Right kidney (tissue), 1 donor: ENCODE data around the gene GOLIM4.

Experiments used
- DNase-seq: peaks from one replicate; pipeline ENCODE4 v3.0.0-alpha.2; 2016

Gene GOLIM4

DNA sequence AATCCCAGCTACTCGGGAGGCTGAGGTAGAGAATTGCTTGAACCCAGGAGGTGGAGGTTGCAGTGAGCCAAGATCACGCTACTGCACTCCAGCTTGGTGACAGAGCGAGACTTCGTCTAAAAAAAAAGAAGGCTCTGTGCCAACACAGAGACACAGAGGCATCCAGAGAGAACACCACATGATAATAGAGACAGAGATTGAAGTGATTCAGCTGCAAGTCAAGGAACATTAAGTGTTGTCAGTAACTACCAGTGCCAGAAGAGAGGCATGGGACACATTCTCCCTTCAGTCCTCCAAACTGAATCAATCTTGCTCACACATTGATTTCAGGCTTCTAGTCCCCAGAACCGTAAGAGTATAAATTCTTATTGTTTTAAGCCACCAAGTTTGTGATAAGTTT lies 97.5 kb downstream of the GOLIM4 start:
- DNase-seq = no peak

DNA sequence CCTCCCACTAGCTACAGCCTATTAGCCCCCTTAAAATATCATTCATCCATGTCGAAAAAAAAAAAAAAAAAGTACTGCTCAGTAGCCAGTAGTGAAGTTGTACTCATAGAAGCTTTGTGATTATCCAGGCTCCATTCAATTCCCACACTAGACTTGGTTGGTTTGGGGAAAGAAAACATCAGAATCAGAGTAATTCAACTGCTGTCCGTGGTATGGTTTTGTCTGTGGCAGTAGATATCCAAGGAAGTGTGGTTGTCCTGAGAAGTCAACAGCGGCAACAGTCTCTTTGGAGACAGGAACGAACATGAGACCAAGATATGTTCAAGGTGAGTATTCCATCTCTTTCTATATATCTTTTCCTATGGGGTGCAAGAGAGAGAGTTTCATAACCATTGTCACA lies 99.2 kb downstream of the GOLIM4 start:
- no peak for DNase-seq

- DNase-seq = no peak
Observed at GRCh38 chr3:167992381-167992780, 103.3 kb downstream of the GOLIM4 start.

DNA sequence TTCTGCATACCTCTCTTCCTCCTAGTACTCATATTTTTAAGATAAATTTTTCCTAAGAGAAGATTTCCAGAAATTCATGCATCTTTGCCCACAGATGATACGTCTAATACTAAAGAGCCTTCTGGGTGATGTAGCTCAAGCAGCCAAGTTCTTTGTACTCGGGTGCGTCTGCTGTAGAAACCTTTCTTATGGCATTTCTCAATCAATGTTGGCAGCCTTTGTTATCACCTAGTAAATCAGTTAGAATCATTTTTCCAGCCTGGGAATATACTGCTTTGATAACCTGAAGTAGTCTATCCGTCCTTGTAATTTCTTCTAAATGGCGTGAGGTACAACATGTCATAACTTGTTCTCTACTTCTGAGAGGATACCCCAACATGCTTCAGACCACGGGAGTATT lies 104.5 kb downstream of the GOLIM4 start:
- no peak for DNase-seq

- DNase-seq = no peak
Observed at GRCh38 chr3:167989999-167990398, 105.7 kb downstream of the GOLIM4 start.

DNA sequence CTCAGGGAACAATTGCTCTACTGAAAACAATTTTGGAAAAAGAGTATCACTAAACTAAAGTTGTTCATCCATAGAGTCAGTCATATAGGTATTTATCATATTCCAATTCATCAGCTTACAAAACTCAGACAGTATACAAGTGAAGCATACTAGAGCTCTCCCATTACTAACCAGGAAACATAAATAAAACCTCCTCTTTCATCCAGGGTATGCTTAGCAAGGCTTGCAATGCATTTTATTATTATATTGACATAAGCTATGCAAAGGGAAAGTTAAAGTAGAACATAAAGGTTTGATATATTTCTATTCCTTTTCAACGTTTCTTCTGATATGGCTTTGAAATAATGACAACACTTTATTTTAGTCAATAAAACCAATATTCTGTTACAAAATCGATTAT lies 106.7 kb downstream of the GOLIM4 start:
- no peak for DNase-seq

- DNase-seq = no peak
Observed at GRCh38 chr3:167983583-167983982, 112.1 kb downstream of the GOLIM4 start.

DNA sequence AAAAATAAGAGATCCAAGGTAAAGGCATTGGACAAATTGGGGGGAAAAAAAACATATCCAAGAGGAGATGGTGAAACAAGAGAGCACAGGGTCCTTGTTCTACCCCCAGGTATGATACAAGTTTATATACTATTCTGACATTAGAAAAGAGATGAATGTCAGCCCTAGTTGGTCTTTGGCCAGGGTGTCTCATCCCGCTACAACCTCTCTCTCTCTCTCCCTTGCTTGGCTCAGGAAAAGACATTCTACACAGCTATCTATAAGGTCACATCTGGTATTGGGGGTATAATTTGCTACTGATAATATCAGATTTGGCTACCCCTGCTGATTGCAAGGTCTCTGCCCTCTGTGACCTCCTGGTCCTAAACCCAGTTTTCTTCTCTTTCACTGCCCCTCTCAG lies 117.2 kb downstream of the GOLIM4 start:
- no peak for DNase-seq

DNA sequence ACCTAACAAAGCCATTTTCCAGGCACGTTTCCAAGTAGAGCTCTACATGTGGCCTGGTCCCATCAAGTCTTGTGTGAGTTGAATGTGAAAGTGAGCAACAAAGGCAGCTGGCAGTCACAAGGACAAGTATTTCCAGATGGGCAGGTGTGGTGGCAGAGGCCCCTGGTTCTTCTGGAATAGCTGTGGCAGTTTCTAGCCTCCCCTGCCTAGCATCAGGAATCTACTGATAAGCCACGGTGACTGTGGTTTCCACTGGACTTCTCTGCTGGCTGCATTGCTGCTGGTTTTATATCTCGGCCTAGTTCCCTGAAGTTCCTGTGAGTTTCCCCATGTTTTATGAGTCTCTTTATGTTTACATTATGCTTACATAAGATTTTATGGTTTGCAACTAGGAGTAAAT lies 117.7 kb downstream of the GOLIM4 start:
- no peak for DNase-seq

DNA sequence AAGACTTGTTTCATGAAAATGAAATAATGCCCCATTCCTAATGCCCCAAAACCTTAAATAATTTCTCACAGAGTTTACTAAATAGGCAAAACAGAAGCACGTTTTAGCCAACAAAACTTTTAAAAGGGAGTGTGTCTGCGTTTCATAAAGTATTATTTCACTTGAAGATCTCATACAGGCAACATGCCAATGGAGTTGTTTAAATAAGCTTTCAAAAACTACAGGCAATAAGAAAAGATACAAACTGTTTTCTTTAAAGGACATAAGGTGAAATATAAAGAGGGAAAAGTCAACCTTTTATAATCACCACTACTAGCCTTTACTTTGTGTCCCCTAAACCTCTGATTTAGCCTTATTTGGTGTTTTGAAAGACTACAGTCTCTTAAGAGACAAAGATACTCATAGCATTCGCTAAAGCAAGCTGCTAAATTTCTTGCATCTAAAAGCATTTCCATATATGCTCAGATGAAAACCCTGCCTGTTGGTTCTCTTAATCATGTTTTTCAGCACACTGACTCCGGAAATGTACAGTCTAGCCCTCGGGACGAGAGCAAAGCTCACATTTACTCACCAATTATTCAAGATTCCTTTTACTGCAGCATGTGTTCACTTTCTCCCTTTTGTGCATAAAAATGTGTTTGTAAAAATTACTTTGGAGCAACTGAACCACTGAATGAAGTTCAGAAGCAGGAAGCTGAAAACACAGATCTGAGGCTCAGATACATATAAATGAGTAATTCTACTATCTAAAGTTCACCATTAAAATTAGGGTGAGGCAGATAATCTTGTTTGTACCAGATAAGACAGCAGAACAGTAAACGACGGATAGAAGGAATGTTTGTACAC lies 119.0 kb downstream of the GOLIM4 start:
- DNase-seq = no peak

DNA sequence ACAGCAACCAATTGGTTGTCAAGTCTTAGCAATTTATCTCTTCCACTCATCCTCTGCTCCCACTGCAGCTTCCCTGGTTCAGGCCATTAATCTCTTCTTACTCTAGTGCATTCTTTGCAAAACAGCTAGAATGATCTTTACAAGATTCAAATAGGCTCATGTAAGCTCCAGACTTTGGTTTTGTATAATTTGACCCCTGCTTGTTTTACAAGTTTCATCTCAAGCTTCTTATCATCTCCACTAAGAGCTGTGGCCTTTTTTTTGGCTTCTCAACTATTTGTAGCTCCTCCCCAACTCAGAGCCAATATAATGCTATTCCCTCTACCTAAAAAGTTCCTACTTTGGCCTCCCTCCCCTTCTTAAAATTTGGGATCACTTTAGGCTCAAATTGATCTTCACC lies 121.8 kb downstream of the GOLIM4 start:
- no peak for DNase-seq

DNA sequence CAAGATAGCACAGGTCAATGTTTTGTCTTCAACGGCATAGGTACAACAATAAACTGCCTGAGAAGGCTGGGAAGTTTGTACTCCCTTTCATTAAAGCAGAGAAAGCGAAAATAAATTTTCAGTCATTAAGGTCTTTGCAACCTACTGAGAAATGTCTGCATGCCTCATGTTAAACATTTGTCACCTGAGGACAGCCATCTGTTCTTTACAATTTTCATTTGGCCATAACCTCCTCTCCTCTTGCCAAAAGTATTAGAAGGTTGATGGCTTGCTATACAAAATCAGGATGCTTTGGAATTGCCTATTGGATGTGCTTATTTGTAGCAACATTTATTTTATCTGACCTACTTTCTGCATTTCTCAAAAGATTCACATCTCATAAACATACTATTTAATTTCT lies 122.7 kb downstream of the GOLIM4 start:
- DNase-seq = no peak

- DNase-seq = no peak
Observed at GRCh38 chr3:167972502-167972901, 123.2 kb downstream of the GOLIM4 start.

- DNase-seq = no peak
Observed at GRCh38 chr3:167969548-167969947, 126.2 kb downstream of the GOLIM4 start.

DNA sequence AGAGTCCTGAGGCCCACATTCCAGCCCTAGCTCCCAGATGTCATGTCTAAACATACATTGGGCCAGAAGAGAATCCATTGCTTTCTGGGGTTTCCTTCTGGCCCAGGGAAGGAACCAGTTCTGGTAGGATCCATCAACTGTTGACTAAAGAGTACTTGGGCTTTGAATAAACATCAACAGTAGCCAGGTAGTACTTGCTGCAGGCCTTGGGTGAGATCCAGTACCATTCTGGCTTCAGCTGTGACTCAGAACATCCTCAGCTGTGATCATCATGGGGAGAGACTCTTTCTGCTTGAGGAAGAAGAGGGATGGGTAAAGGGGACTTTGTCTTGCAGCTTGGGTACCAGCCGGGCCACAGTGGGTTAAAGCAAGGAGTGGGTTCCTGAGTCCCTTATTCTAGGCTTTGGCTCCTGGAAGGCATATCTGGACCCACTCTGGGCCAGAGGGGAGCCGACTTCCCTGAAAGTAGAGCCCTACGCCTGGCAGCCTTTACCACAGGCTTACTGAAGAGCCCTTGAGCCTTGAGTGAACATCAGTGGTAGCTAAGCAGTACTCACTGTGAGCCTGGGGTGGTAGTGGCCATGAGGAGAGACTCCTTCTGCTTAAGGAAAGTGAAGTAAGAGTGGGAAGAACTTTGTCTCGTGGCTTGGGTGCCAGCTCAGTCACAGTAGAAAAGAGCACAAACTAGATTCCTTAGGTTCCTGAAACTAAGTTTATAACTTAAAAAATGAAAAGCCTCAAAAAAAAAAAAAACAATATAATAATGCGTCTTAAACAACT lies 128.3 kb downstream of the GOLIM4 start:
- DNase-seq = no peak
